Lung (tissue), 12 donors: Measurements from ENCODE around the gene RARA. TPM values are rescaled to one million over a fixed set of nuclear protein-coding genes. Genes with fewer than 3 reads are reported as not detected.

Experiments
- ATAC-seq: fragments of 200-7000 bp; cut with Tn5 transposase; one replicate; pipeline ENCODE4 v1.9.1; 2020; ENCODE audit warnings: moderate number of reproducible peaks; ENCODE audit not compliant: insufficient read depth, low FRiP score
- DNase-seq, 3 donors: peaks; one replicate each; pipeline ENCODE4 v3.0.0-alpha.2; 2013 to 2017
- H3K27ac ChIP-seq, 2 donors: one replicate each; pipeline ENCODE4 v1.5.1; 2013; ENCODE audit warnings: mild to moderate bottlenecking in 2 of 2, moderate library complexity in 2 of 2, control low read depth in 1 of 2, inconsistent platforms in 1 of 2, low read depth in 1 of 2, low read length in 1 of 2
- H3K27me3 ChIP-seq, 3 donors: one replicate each; pipeline ENCODE4 v1.5.1; 2013; ENCODE audit warnings: low read length in 2 of 3; ENCODE audit not compliant: control insufficient read depth in 3 of 3, insufficient read depth in 3 of 3
- H3K36me3 ChIP-seq, 4 donors: one replicate each; pipeline ENCODE4 v1.5.1; 2013; ENCODE audit warnings: low read length in 4 of 4, mild to moderate bottlenecking in 1 of 4, moderate library complexity in 1 of 4; ENCODE audit not compliant: control insufficient read depth in 4 of 4, insufficient read depth in 4 of 4
- H3K4me1 ChIP-seq, 5 donors: one replicate each; pipeline ENCODE4 v1.5.1; 2013; ENCODE audit warnings: low read length in 5 of 5, mild to moderate bottlenecking in 2 of 5, moderate library complexity in 1 of 5; ENCODE audit not compliant: control insufficient read depth in 5 of 5, insufficient read depth in 5 of 5
- H3K4me3 ChIP-seq: one replicate; pipeline ENCODE4 v1.5.1; 2013; ENCODE audit warnings: mild to moderate bottlenecking, control low read depth, moderate library complexity
- H3K9ac ChIP-seq, 2 donors: one replicate each; pipeline ENCODE4 v1.5.1; 2013; ENCODE audit warnings: low read length in 2 of 2, control low read depth in 1 of 2; ENCODE audit not compliant: insufficient read depth in 1 of 2
- H3K9me3 ChIP-seq, 4 donors: one replicate each; pipeline ENCODE4 v1.5.1; 2013; ENCODE audit warnings: low read length in 3 of 4, mild to moderate bottlenecking in 1 of 4, moderate library complexity in 1 of 4; ENCODE audit not compliant: control insufficient read depth in 4 of 4, insufficient read depth in 3 of 4
- WGBS, 2 donors: extraction: QIAGEN DNeasy Blood & Tissue Kit; methylation state at CpG; one replicate each; pipeline ENCODE4 v1.1.7; 2013; 5-methylcytosine and 5-hydroxymethylcytosine counted together
- polyA plus RNA-seq, 2 donors: library from polyadenylated mRNA; stranded (reverse); fragments of 200-250 nt; gene quantifications; one replicate each; pipeline ENCODE4 v1.2.1, GENCODE V29; 2013
- total RNA-seq, 2 donors: library from RNA; depleted of rRNA in 1 of 2; stranded (reverse); fragments of >200 nt in 1 of 2; gene quantifications; one replicate each; pipeline ENCODE4 v1.2.1, GENCODE V29; 2014 to 2021
- TF ChIP-seq, protein P1 (sequence below): IDR thresholded peaks from 2 replicates; pipeline ENCODE4 v1.5.1; 2012; ENCODE audit warnings: mild to moderate bottlenecking; ENCODE audit errors: control extremely low read depth, extremely low read depth
- donor health status: control.
- donor health status: control.
- donor health status: Bipolar disorder and iron deficiency.
- donor health status: healthy.
- donor health status: DM: yes; HTN: yes; CAD: no.

RARA gene
- total and polyA plus RNA-seq, 4 donors: 36.4 to 75.3 (median 50.8) TPM

DNA sequence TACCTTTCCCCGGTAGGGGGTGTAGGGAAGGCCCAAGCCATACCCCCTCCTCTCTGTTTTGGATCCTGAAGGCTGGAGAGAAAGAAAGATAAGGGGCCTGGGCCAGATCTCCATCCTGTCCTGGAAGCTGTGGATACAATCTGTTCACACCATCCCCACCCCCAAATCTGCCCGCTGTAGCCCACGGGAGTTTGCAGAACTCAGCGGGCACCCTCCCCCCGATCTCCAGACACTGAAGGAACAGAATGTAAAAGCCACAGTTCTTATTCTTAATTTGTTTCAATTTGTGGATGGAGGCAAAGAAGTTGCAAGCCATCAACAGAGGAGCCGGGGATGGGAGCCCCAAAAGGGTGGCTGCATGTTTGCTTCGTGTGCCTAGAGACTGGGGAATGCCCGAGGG is 28.4 kb downstream of the RARA start:
- Histone ChIP-seq H3K4me1 (peaks cover 18 to 46% (median 25%) of the 10 kb centered on the region in 5 donors), H3K4me3 (no peak overlapping the region), H3K36me3 (peaks cover 0 to 7% (median 4%) of the 10 kb centered on the region in 4 donors), H3K9ac (no peak overlapping the region), H3K27ac (peak overlapping the region in 1 of 2 donors; percentile 72), H3K27me3 (no peaks in the 10 kb centered on the region), H3K9me3 (no peaks in the 10 kb centered on the region)
- ATAC-seq (no peak), DNase-seq (no peak)
- TF ChIP-seq, protein P1, sequence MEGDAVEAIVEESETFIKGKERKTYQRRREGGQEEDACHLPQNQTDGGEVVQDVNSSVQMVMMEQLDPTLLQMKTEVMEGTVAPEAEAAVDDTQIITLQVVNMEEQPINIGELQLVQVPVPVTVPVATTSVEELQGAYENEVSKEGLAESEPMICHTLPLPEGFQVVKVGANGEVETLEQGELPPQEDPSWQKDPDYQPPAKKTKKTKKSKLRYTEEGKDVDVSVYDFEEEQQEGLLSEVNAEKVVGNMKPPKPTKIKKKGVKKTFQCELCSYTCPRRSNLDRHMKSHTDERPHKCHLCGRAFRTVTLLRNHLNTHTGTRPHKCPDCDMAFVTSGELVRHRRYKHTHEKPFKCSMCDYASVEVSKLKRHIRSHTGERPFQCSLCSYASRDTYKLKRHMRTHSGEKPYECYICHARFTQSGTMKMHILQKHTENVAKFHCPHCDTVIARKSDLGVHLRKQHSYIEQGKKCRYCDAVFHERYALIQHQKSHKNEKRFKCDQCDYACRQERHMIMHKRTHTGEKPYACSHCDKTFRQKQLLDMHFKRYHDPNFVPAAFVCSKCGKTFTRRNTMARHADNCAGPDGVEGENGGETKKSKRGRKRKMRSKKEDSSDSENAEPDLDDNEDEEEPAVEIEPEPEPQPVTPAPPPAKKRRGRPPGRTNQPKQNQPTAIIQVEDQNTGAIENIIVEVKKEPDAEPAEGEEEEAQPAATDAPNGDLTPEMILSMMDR: no peak
- 65 to 71% methylated on average over 8 of the region's 8 CpGs for WGBS, 2 donors

DNA sequence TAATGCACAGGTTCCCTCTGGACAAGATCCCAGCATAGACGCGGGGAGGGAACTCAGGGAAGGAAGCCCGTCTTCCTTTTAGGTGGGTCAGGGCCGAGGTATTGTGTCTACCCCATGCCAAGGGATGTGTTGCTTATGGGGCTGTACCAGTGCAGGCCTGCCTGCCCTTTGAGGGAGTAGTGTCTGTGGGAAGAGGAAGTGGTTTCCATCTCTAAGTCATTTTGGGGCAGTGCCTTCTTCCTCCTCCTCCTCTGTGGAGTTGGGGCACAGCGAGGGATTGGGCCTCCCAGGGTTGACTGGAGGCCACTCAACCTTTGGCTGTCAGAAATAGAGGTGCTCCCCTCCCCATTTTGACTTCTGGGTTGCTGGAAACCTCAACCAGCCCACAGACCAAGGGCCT is 29.1 kb downstream of the RARA start:
- Histone ChIP-seq H3K27ac (peak overlapping the region in 1 of 2 donors; percentile 72), H3K9me3 (no peaks in the 10 kb centered on the region), H3K4me3 (no peak overlapping the region), H3K36me3 (peaks cover 0 to 7% (median 4%) of the 10 kb centered on the region in 4 donors), H3K4me1 (peaks cover 14 to 44% (median 21%) of the 10 kb centered on the region in 5 donors), H3K9ac (no peak overlapping the region), H3K27me3 (no peaks in the 10 kb centered on the region)
- 64 to 67% methylated on average over 5 of the region's 5 CpGs for WGBS, 2 donors
- DNase-seq (no peak), ATAC-seq (no peak)
- TF ChIP-seq, protein P1: no peak

DNA sequence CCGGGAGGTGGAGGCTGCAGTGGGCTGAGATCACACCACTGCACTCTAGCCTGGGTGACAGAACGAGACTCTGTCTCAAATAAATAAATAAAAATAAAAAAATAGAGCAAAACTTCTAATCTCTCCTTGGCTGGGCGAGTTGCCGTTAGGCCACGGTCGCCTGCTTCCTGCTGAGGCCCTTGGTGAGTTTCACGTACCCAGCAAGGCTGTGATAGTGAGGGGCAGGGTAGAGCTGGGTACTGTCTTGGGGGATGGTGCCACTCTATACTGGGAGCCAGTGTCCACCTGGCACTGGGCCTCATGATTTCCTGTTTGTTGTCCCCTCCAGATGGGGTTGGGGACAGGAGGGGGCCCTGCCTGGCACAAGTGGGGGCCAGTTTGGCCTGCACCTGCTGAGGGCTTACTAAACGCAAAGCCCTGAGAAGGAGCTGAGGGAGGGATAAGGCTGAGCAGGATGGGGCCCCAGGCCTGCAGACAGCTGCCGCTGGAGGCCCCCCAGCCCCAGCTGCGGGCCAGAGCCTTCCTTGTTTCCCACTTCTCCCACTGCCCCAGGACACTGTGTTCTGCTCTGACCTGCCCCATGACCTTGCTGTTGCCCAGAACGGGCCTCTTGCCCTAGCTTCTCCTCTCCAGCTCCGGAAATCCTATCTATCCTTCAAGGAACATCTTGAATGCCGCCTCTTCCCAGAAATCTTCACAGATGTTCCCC is 30.1 kb downstream of the RARA start:
- no peak for DNase-seq
- H3K27ac ChIP-seq: peak overlapping the region in 1 of 2 donors; percentile 50
- ATAC-seq: no peak
- peaks cover 14 to 50% (median 24%) of the 10 kb centered on the region in 5 donors for H3K4me1 ChIP-seq
- no peak overlapping the region for H3K9ac ChIP-seq
- H3K9me3 ChIP-seq: no peaks in the 10 kb centered on the region
- WGBS, 2 donors: 41 to 47% methylated on average over 11 to 13 of the region's 13 CpGs
- peaks cover 0 to 5% (median 2%) of the 10 kb centered on the region in 4 donors for H3K36me3 ChIP-seq
- no peak overlapping the region for H3K4me3 ChIP-seq
- no peaks in the 10 kb centered on the region for H3K27me3 ChIP-seq
- TF ChIP-seq, protein P1: no peak
